ENCODE results near the gene RXRA.

Gene RXRA

GRCh38 chr9:134314039-134314949 is 12.0 kb upstream of the RXRA start:
- H3K4me1 ChIP-seq (ENCODE audit: control insufficient read depth in 2 of 2, insufficient read depth in 1 of 2, low read depth in 1 of 2, low read length in 2 of 2) = peaks cover 0 to 11% of the 10 kb centered on the region in 2 donors
- no peaks in the 10 kb centered on the region for H3K79me1 ChIP-seq (ENCODE audit: low read depth, low read length)
- H2BK15ac ChIP-seq (ENCODE audit: low read length) = peak overlapping the region; percentile 75
- peaks cover 0 to 3% of the 10 kb centered on the region in 2 donors for H3K9me3 ChIP-seq (replicated peaks in 1 of 2; ENCODE audit: control insufficient read depth in 2 of 2, insufficient read depth in 1 of 2, low read depth in 1 of 2, low read length in 2 of 2)
- H4K91ac ChIP-seq (ENCODE audit: low read depth, low read length, poor library complexity) = peak overlapping the region; percentile 72
- no peak overlapping the region for H2AFZ ChIP-seq (ENCODE audit: low read length)
- H4K8ac ChIP-seq (ENCODE audit: low read depth, low read length) = no peak overlapping the region
- peak overlapping the region; percentile 1 for H2BK5ac ChIP-seq (ENCODE audit: low read length)
- peak overlapping the region; percentile 39 for H3K14ac ChIP-seq (ENCODE audit: low read length)
- no peak overlapping the region for H3K27ac ChIP-seq (replicated peaks; ENCODE audit: low read length)
- H2AK5ac ChIP-seq (ENCODE audit: low read depth, low read length) = peak overlapping the region; percentile 99
- no peak for DNase-seq (ENCODE audit: low spot score)
- H3K27me3 ChIP-seq (ENCODE audit: control insufficient read depth in 3 of 3, insufficient read depth in 3 of 3, low read depth in 1 of 3, low read length in 3 of 3) = peaks cover 0 to 30% (median 0%) of the 10 kb centered on the region in 3 experiments
- H3K23ac ChIP-seq (ENCODE audit: low read depth, low read length, poor library complexity) = peak overlapping the region; percentile 68
- peak overlapping the region; percentile 96 for H3K18ac ChIP-seq (ENCODE audit: low read length)
- no peaks in the 10 kb centered on the region for H3K36me3 ChIP-seq (replicated peaks in 1 of 2; ENCODE audit: control insufficient read depth in 2 of 2, insufficient read depth in 2 of 2, low read length in 2 of 2)
- peak overlapping the region; percentile 67 for H2BK120ac ChIP-seq (ENCODE audit: low read depth, low read length)
- no peak overlapping the region for H3K4me3 ChIP-seq (ENCODE audit: low read length in 2 of 2)
- no peak overlapping the region for H3K4ac ChIP-seq (ENCODE audit: low read length)
- no peak overlapping the region for H3K4me2 ChIP-seq (ENCODE audit: insufficient read depth, low read length, poor library complexity, severe bottlenecking)
- H2BK12ac ChIP-seq (ENCODE audit: low read length) = peak overlapping the region; percentile 46
- no peak overlapping the region for H3K9ac ChIP-seq (ENCODE audit: low read depth, low read length, poor library complexity)
- no CpG with 5 or more reads among the region's 20 CpGs for whole genome bisulfite sequencing, 2 donors (ENCODE audit: extremely low coverage in 2 of 2, insufficient read length in 2 of 2, insufficient replicate concordance in 1 of 2)

- H2BK15ac ChIP-seq (ENCODE audit: low read length) = peak overlapping the region; percentile 9
- peaks cover 0 to 30% (median 0%) of the 10 kb centered on the region in 3 experiments for H3K27me3 ChIP-seq (ENCODE audit: control insufficient read depth in 3 of 3, insufficient read depth in 3 of 3, low read depth in 1 of 3, low read length in 3 of 3)
- H2BK5ac ChIP-seq (ENCODE audit: low read length) = peak overlapping the region; percentile 1
- H2AK5ac ChIP-seq (ENCODE audit: low read depth, low read length) = peak overlapping the region; percentile 99
- H3K27ac ChIP-seq (replicated peaks; ENCODE audit: low read length) = no peak overlapping the region
- DNase-seq (ENCODE audit: low spot score) = no peak
- H2BK120ac ChIP-seq (ENCODE audit: low read depth, low read length) = peak overlapping the region; percentile 67
- peak overlapping the region; percentile 96 for H3K18ac ChIP-seq (ENCODE audit: low read length)
- H4K91ac ChIP-seq (ENCODE audit: low read depth, low read length, poor library complexity) = peak overlapping the region; percentile 72
- H3K4me3 ChIP-seq (ENCODE audit: low read length in 2 of 2) = no peak overlapping the region
- H3K23ac ChIP-seq (ENCODE audit: low read depth, low read length, poor library complexity) = peak overlapping the region; percentile 68
- H3K9me3 ChIP-seq (replicated peaks in 1 of 2; ENCODE audit: control insufficient read depth in 2 of 2, insufficient read depth in 1 of 2, low read depth in 1 of 2, low read length in 2 of 2) = peaks cover 0 to 3% of the 10 kb centered on the region in 2 donors
- no peaks in the 10 kb centered on the region for H3K79me1 ChIP-seq (ENCODE audit: low read depth, low read length)
- H3K36me3 ChIP-seq (replicated peaks in 1 of 2; ENCODE audit: control insufficient read depth in 2 of 2, insufficient read depth in 2 of 2, low read length in 2 of 2) = no peaks in the 10 kb centered on the region
- peak overlapping the region; percentile 67 for H3K9ac ChIP-seq (ENCODE audit: low read depth, low read length, poor library complexity)
- peak overlapping the region; percentile 45 for H2AFZ ChIP-seq (ENCODE audit: low read length)
- H3K14ac ChIP-seq (ENCODE audit: low read length) = peak overlapping the region; percentile 39
- no peak overlapping the region for H3K4ac ChIP-seq (ENCODE audit: low read length)
- peak overlapping the region; percentile 46 for H2BK12ac ChIP-seq (ENCODE audit: low read length)
- peak overlapping the region; percentile 96 for H4K8ac ChIP-seq (ENCODE audit: low read depth, low read length)
- H3K4me2 ChIP-seq (ENCODE audit: insufficient read depth, low read length, poor library complexity, severe bottlenecking) = no peak overlapping the region
- peaks cover 5 to 18% of the 10 kb centered on the region in 2 donors for H3K4me1 ChIP-seq (ENCODE audit: control insufficient read depth in 2 of 2, insufficient read depth in 1 of 2, low read depth in 1 of 2, low read length in 2 of 2)
- no CpG with 5 or more reads among the region's 26 CpGs for WGBS, 2 donors (ENCODE audit: extremely low coverage in 2 of 2, insufficient read length in 2 of 2, insufficient replicate concordance in 1 of 2)
These were observed 11.1 kb upstream of the RXRA start for GRCh38 chr9:134314950-134315715.

GRCh38 chr9:134315716-134316448 is 10.4 kb upstream of the RXRA start:
- Histone ChIP-seq H2BK15ac (ENCODE audit: low read length) (peak overlapping the region; percentile 15), H3K27ac (replicated peaks; ENCODE audit: low read length) (no peak overlapping the region)

More at GRCh38 chr9:134315716-134316448, 10.4 kb upstream of the RXRA start:
- Histone ChIP-seq H3K9ac (ENCODE audit: low read depth, low read length, poor library complexity) (no peak overlapping the region), H3K4ac (ENCODE audit: low read length) (no peak overlapping the region), H2AK5ac (ENCODE audit: low read depth, low read length) (peak overlapping the region; percentile 99), H3K9me3 (replicated peaks in 1 of 2; ENCODE audit: control insufficient read depth in 2 of 2, insufficient read depth in 1 of 2, low read depth in 1 of 2, low read length in 2 of 2) (peaks cover 0 to 3% of the 10 kb centered on the region in 2 donors), H3K4me3 (ENCODE audit: low read length in 2 of 2) (no peak overlapping the region), H3K14ac (ENCODE audit: low read length) (no peak overlapping the region), H3K23ac (ENCODE audit: low read depth, low read length, poor library complexity) (peak overlapping the region; percentile 30), H3K27me3 (ENCODE audit: control insufficient read depth in 3 of 3, insufficient read depth in 3 of 3, low read depth in 1 of 3, low read length in 3 of 3) (peaks cover 0 to 30% (median 0%) of the 10 kb centered on the region in 3 experiments), H4K91ac (ENCODE audit: low read depth, low read length, poor library complexity) (no peak overlapping the region), H2BK120ac (ENCODE audit: low read depth, low read length) (no peak overlapping the region), H4K8ac (ENCODE audit: low read depth, low read length) (no peak overlapping the region), H3K4me1 (ENCODE audit: control insufficient read depth in 2 of 2, insufficient read depth in 1 of 2, low read depth in 1 of 2, low read length in 2 of 2) (peaks cover 11 to 25% of the 10 kb centered on the region in 2 donors), H2AFZ (ENCODE audit: low read length) (peak overlapping the region; percentile 45), H3K4me2 (ENCODE audit: insufficient read depth, low read length, poor library complexity, severe bottlenecking) (no peak overlapping the region), H2BK5ac (ENCODE audit: low read length) (no peak overlapping the region), H2BK12ac (ENCODE audit: low read length) (no peak overlapping the region), H3K18ac (ENCODE audit: low read length) (peak overlapping the region; percentile 93), H3K36me3 (replicated peaks in 1 of 2; ENCODE audit: control insufficient read depth in 2 of 2, insufficient read depth in 2 of 2, low read length in 2 of 2) (no peaks in the 10 kb centered on the region), H3K79me1 (ENCODE audit: low read depth, low read length) (no peaks in the 10 kb centered on the region)
- DNase-seq (ENCODE audit: low spot score) = no peak
- WGBS, 2 donors (ENCODE audit: extremely low coverage in 2 of 2, insufficient read length in 2 of 2, insufficient replicate concordance in 1 of 2) = no CpG with 5 or more reads among the region's 19 CpGs

All from neuronal stem cell (in vitro differentiated cells).